SKM-1 (cell line): Measurements from ENCODE around the gene CDT1.
"Not testable (repeated sequence)": the region's sequence is repeated elsewhere in the genome, so short reads cannot be mapped to it uniquely, and the experiment has no call there.

Experiments used
- DNase-seq: peaks from one replicate; lab custom pipeline; 2025; ENCODE audit not compliant: unreplicated experiment; lab: John Stamatoyannopoulos, UW

CDT1 gene

GRCh38 chr16:88815901-88816589 lies 12.5 kb downstream of the CDT1 start:
- no peak for DNase-seq

DNA sequence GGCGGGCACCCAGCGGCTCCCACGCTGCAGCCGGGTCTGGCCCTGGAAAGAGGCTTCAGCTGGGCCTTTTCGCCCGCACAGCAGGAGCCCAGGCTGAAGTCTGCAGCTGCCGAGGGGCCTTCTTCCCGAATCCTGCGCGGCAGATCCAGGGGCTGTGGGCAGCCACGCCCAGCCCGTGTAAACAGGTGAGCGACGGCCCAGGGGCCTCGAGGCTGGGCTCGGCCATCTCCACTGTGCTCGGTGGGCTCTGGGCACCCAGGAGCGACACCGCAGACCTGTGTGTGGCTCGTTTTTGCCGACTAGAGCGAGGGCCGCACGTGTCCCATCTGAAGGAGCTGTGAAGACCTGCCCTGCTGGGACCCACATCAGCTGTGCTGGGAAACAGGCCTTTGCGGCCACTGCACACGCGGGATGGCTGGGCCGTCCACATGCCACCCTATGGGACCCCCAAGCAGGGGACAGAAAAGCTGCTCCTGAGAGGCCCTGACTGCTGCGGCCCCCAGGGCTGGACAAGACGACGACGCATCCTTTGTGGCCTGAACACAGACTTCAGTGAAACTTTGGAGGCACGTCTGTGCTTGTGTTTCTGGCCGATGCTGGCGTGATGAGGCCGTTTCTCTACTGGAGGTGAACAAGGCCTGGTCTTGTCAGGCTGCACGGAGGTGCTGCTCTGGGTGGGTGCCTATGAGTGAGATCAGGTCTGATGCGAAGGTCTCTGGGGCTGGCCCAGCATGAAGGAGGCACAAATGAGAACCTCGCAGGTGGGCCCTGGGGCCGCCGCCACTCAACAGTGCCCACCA lies 13.3 kb downstream of the CDT1 start:
- no peak for DNase-seq

GRCh38 chr16:88817785-88818574 lies 14.4 kb downstream of the CDT1 start:
- no peak for DNase-seq

DNA sequence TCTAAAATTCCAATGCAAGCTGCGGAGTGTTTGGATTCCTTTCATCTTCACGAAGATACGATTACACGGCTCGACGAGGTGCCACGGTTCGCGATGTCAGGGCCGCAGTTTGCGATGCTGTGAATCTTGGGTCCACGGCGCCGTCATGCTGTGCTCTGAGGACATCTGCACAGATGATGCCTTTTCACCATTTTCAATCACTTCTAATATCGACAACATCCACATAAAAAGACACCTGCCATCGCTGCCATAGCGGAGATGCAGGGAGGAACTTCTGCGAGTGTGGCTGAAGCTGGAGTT lies 14.9 kb downstream of the CDT1 start:
- DNase-seq: no peak

DNA sequence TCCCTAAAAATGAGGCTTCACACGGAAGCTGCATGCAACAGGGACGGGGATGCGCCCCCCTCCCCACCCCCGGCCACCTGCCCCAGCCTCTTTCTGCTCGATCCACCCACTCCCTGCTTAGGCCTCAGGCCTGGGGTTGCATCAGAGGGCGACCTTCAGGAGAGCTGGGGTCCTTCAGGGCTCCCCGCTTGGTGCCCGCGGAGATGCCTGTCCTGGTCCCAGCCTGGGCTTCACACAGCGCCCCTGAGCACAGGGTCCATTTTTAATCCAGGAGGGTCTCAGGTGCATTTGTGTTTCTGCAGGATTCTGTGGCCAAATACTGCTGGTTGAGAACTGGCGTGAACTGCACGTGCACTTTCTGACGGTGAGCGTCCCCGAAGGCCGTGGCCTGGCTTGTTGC lies 15.5 kb downstream of the CDT1 start:
- no peak for DNase-seq

- no peak for DNase-seq
Observed at GRCh38 chr16:88820385-88821025, 16.9 kb downstream of the CDT1 start.

- no peak for DNase-seq
Observed at GRCh38 chr16:88821168-88821850, 17.7 kb downstream of the CDT1 start.

DNA sequence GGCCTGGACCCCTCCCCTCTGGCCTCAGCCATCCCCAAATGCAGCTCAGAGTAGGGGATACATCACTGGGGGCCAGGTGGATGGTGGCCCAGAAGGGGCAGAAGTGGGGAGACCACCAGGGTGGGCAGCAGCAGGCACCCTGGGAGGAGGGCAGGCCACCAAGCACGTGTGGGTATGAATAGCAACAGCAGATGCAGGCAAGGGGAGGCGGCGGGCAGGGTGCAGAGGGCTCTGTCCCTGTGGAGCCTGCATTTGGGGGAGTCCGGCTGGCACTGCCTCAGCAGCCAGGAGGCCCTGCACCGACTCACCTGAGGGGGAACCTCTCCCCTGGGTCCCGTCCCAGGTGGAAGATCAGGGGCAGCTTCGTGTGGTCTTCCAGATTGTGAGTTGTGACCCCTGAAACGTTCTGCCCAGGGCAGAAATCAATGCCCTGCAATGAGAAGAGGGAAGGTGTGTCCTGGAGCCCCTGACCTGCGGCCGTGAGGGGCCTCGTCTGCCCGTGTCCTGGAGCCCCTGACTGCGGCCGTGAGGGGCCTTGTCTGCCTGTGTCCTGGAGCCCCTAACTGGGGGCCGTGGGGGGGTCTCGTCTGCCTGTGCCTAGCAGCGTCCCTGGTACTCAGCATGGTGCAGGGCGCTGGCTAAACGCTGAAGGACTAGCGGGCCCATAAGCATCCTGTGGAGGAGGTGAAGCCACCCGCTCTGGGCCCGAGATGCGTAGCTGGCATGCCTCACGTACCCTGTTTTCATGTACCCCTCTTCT lies 18.9 kb downstream of the CDT1 start:
- DNase-seq: no peak

DNA sequence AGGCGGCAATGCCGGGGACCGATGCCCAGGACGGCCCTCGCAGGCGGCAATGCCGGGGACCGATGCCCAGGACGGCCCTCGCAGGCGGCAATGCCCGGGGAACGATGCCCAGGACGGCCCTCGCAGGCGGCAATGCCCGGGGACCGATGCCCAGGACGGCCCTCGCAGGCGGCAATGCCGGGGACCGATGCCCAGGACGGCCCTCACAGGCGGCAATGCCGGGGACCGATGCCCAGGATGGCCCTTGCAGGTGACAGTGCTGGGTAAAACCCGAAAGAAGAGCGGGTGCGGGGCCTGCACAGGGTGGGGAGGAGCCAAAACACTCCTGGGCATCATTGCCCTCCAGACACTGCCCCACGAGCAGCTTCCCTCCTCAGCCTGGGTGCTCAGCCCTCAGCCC lies 20.1 kb downstream of the CDT1 start:
- DNase-seq: not testable (repeated sequence)

DNA sequence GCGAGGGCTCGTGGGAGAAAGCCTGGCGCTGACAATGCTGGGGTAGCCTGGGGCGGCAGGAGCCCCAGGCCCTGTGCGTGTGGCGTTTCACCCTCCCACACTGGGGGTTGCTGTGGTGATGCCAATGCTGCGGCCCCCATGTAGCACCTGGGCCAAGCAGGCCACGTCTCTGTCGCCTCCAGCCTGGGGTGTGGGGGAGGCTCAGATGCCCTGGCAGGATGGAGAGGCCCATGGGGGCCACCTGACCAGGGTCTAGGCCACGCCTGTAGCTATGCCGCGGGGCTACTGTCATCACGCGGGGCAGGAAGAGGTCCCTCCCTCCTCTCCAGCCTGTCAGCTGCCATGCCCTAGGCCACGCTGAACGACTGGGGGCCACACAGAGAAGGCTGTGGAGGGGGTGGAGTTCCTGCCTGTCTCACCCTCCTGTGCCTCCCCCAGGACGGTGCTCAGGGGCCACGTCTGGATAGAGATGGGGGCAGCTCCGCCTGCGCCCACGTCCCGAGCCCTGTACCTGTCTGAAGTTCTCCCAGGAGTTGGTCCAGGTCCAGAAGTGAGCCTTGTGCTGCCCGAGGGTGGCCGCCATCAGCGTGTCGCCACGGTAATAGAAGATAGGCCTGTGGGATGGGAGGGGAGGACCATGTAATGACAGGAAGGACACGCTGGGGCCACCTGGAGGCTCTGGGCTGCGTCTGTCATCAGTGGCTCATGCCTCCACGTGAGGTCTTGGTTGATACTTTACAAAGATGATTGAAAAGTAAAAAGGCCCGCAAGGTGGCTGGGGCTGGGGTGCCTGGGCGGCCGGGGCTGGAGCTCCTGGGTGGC lies 20.9 kb downstream of the CDT1 start:
- no peak for DNase-seq

GRCh38 chr16:88825146-88825545 lies 21.6 kb downstream of the CDT1 start:
- DNase-seq: no peak

- DNase-seq: no peak
Observed at GRCh38 chr16:88826070-88826840, 22.7 kb downstream of the CDT1 start.

GRCh38 chr16:88827727-88828126 lies 24.1 kb downstream of the CDT1 start:
- no peak for DNase-seq

DNA sequence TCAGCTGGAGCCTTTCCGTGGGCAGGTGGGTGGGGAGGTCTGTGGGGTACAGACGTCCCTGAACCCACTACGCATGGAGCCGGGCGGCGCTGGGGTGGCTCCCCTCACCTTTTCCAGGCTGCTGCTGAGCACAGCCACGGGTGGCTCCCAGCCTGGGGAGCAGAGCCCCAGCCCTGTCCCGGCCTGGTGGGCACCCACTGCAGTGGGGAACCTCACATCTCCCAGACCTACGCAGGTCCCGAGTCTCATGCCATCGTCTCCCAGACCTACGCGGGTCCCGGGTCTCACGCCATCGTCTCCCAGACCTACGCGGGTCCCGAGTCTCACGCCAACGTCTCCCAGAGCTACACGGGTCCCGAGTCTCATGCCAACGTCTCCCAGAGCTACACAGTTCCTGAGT lies 25.1 kb downstream of the CDT1 start:
- DNase-seq: no peak

DNA sequence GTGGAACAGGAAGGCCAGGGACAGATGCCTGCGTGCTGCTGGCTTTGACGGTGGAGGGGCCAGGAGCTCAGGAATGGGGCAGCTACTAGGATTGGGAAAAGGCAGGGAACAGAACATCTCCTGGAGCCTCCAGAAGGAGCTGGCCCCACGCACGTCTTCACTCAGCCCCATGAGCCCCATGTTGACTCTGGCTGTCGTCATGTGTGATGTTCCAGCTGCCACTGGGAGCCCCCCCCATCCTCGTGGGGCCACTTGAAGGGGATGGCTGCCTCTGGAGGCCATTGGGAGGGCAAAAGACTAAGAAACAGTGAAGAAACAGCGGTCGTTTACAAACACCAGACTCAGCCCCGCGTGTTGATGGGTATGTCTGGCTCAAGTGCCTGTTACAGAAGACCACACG lies 26.7 kb downstream of the CDT1 start:
- no peak for DNase-seq

GRCh38 chr16:88830783-88831182 lies 27.2 kb downstream of the CDT1 start:
- DNase-seq: no peak

- DNase-seq: no peak
Observed at GRCh38 chr16:88831838-88832237, 28.2 kb downstream of the CDT1 start.

DNA sequence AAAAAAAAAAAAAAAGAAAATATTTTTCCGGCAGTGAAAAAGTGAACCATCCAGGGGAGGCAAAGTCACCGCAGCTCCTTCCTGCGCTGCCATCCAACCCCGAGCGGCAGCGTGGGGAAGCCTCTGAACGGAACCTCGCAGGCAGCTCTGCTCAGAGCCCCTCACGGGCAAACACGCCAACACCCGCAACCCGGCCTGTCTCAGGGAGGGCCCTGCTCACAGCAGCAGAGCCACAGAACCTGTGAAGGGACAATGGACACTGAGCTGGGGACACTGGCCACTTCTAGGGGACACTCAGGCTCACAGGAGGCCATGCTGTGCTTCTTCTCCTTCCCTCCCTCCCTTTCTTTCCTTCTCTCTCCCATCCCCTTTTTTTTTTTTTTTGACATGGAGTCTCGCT lies 29.5 kb downstream of the CDT1 start:
- no peak for DNase-seq

DNA sequence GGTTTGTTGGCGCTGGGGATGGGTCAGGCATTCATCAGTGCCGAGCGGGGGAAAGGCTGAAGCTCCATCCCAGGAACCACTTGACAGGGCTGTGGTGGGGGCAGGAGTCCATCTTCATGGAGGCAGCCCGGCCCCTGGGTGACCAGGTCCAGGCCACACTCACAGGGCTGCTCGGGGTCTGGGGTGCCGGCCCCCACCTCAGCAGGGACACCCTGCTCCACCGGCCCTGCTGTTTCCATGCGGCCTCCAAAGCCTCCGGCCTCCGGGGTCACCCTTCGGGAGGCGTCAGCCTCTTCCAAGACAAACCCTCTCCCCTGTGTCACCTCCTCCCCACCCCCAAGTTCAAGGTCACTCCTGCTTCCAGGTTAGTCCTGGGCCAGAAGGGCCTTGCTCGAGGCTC lies 31.1 kb downstream of the CDT1 start:
- no peak for DNase-seq
